Coronary artery (tissue), 2 donors: ENCODE measurements around the gene PKM.
A peak's percentile ranks its signal among the peaks of the same experiment; 100 is the strongest.
"Not testable (repeated sequence)": the region's sequence is repeated elsewhere in the genome, so short reads cannot be mapped to it uniquely, and the experiment has no call there.

Experiments
- DNase-seq: peaks from one replicate; pipeline ENCODE4 v3.0.0-alpha.2; 2017; ENCODE audit warnings: low spot score
- H3K27ac ChIP-seq, 2 donors: fragments of 200-600 bp; sonication (generic); one replicate each; pipeline ENCODE4 v1.5.1; 2016 to 2019
- H3K4me3 ChIP-seq: fragments of 200-600 bp; sonication (generic); 2 replicates; pipeline ENCODE4 v1.5.1; 2016; ENCODE audit warnings: mild to moderate bottlenecking, moderate library complexity
- TF ChIP-seq, protein P1 (sequence below): fragments of 200-600 bp; sonication (generic); IDR thresholded peaks from one replicate; pipeline ENCODE4 v1.5.1; 2019; ENCODE audit warnings: antibody characterized with exemption

The PKM gene

DNA sequence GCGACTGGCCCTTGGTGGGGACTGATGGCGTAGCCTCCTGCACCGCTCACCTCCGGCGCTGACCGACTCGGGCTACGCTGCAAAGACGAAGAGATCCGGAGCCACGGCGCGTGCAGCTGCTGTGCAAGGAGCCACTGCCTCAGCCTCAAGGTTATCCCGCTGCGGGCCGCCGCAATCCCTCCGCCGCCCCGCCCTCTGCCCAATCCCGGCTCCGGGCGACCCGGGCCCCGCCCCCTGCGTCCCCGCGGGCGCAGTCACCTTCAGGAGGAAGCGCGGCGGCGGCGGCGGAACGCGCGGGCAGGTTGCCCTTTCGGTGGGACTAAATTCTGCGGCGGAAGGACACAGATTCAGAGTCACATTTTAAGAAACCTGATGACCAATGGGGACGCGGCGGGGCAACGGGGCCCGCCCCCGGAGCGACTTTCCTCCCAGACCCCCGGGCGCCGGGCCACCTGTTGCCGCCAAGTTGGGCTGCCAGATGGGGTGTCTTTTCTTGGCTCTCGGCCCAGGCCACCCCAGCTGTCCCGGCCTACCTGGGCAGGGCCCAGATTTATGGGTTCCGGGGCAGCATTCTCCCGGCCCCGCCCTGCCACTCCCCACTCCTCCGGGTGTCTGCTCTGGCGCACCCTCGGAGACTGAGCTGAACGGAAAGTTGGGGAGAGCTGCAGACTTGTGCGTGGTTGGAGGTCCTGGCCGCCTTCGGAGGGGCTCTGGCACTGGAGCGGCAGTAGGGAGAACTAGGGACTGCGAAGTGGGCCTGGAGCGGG, at the start of gene PKM:
TSS of gene PKM (minus strand) at position 125 of the 767 bp plus-strand sequence. CDS start 12,093 bp downstream, outside the sequence.
- TF ChIP-seq, protein P1, sequence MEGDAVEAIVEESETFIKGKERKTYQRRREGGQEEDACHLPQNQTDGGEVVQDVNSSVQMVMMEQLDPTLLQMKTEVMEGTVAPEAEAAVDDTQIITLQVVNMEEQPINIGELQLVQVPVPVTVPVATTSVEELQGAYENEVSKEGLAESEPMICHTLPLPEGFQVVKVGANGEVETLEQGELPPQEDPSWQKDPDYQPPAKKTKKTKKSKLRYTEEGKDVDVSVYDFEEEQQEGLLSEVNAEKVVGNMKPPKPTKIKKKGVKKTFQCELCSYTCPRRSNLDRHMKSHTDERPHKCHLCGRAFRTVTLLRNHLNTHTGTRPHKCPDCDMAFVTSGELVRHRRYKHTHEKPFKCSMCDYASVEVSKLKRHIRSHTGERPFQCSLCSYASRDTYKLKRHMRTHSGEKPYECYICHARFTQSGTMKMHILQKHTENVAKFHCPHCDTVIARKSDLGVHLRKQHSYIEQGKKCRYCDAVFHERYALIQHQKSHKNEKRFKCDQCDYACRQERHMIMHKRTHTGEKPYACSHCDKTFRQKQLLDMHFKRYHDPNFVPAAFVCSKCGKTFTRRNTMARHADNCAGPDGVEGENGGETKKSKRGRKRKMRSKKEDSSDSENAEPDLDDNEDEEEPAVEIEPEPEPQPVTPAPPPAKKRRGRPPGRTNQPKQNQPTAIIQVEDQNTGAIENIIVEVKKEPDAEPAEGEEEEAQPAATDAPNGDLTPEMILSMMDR: no peak
- Histone ChIP-seq H3K4me3 (peak within 1 kb of the TSS; percentile 98), H3K27ac (peak within 1 kb of the TSS; percentile 85 to 99)
- DNase-seq: peak; percentile 96

DNA sequence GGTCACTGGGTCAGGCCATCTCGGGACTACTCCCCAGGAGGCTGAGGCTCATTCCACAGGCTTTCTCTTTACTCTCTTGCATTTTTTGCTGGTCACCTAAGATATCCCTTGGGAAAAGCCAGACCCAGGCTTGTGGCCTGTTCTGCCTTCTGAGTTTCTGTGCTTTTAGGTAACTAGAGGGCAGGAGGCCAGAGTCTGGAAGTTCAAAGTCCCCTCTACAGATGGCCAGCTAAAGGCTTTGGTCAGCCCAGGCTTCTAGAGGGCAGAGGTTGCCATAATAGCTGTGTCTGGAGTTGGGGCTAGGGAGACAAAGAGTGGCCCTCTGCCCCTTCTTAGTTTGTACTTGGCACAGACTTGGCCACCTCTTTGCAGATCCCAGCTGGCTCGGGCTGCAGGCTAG, 49.8 kb upstream of the PKM start:
- TF ChIP-seq, protein P1: no peak
- no peak for DNase-seq
- no peak overlapping the region for H3K27ac ChIP-seq
- H3K4me3 ChIP-seq: no peak overlapping the region

DNA sequence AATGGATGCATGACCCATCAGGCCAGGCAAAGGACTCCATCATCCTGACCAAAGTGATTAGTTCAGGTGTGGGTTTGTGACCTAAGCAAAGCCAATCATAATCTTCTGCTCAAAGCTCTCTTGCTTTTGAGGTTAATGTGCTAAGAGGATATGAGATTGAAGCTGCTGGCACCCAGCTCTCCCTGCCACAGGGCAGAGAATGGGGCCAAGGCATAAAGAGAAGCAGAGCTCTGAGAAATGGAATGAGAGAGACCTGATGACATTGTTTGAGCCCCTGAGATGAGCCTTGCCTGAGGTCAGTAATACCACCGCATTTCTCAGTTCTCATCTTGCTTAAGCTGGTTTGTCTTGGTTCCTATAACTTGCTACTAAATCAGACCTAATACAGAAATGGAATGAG, 47.7 kb upstream of the PKM start:
- TF ChIP-seq, protein P1: no peak
- DNase-seq: no peak
- H3K4me3 ChIP-seq: no peak overlapping the region
- H3K27ac ChIP-seq: no peak overlapping the region

DNA sequence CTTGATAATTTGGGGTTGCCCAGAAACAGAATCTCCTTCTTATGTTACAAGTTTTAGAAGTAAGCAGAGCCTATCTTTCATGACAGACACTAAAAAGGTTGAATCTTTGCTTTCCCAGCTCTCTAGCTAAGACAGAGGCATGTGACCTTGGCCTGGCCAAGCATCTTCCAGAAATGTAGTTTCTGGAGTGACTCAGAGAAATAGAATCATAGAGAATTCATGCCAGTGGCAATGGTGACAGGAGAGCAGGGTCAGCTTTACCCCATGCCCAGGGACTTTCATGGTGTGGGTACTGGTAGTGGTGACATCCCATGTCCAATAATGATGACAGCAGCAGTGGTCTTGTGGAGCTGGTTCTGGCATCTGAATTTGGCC, 45.3 kb upstream of the PKM start:
- Histone ChIP-seq H3K4me3 (no peak overlapping the region), H3K27ac (no peak overlapping the region)
- TF ChIP-seq, protein P1: no peak
- DNase-seq: no peak

DNA sequence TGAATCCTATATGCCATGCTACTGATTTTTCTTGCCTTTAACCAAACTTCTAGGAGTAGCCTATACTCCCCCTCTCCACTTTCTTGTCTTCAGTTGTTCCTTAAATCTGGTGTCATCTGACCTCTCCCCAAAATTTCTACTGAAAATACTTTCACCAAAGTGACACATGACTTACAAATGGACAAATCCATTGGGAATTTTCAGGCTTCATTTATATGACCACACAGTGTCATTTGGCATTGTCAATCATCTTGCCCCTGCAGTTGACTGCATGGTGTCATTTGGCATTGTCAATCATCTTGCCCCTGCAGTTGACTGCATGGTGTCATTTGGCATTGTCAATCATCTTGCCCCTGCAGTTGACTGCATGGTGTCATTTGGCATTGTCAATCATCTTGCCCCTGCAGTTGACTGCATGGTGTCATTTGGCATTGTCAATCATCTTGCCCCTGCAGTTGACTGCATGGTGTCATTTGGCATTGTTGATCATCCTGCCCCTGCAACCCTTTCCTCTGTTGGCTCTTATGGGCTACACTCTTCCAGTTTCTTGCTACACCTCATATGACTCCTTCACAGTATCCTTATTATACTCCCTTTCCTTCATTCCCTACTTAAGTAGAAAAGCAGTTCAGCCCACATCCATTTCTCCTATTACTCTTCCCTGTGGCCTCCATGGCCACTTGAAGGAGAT, 44.8 kb upstream of the PKM start:
- not testable (repeated sequence) for H3K4me3 ChIP-seq, H3K27ac ChIP-seq, DNase-seq

DNA sequence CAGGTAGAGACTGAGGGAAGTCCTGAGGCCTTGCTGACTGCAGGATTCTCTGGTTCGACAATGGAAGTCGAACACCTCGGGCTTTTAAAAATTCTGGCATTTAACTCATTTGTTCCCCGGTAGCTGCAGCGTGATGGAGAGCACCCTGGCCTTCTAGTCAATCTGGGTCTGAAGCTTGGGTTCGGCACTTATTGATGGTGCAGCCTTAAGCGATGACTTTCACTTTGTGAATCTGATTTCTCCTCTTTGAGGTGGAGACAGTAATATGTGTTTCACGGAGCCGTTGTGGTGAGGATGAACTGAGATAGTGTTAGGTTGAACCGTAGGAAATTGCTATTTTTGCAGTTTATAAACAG, 42.0 kb upstream of the PKM start:
- Histone ChIP-seq H3K4me3 (peak overlapping the region; percentile 92), H3K27ac (peak overlapping the region; percentile 84 to 92)
- no peak for DNase-seq
- TF ChIP-seq, protein P1: no peak

DNA sequence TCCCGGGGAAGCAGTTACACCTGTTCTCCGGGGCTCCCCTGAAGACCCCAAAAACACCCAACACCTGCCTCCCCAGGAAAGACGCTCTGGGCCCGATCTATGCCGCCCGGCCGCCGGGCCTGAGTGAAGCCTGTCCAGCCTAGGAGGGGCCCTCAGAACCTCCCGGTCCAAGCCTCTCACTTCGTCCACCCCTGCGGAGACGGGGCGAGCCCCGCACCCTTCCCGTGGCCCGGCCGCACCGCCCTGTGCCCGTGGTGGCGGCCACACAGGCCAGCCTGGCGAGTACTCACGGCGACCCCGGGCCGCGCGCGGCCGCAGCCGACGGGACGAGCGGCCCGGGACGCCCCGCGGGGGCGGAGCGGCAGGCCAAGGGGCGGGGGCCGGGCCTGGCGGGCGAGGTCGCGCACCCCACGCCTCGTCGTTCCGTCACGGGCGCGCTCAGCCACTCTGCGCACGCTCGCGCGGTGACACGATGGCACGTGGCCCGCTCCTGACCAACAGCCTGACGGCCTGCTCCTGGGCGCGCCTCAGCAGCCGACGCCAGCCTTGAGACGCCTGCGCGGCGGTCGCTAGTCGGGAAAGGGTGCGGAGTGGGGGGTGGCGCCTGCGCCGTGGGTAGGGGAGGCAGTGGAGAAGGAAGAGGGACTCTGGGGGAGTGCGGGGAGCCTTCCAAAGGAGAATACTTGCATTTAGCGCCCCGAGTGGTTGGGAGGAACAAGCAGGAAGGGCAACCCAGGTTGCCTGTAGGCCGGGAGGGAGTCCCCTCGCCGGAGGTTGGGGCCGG, 41.4 kb upstream of the PKM start, which contains the start of gene PARP6:
TSS of gene PARP6 (minus strand) at position 342 of the 784 bp plus-strand sequence. CDS start 5,077 bp downstream, outside the sequence.
- Histone ChIP-seq H3K27ac (peak within 1 kb of the TSS; percentile 84 to 92), H3K4me3 (peak within 1 kb of the TSS; percentile 92)
- TF ChIP-seq, protein P1: peak; percentile 52
- DNase-seq: peak; percentile 100
